Measurements from ENCODE around the gene MYOM1. TPM values are rescaled to one million over a fixed set of nuclear protein-coding genes. Genes with fewer than 3 reads are reported as not detected.

MYOM1 gene
- total and polyA plus RNA-seq, 12 donors: 94.4 to 1,558 (median 870) TPM

DNA sequence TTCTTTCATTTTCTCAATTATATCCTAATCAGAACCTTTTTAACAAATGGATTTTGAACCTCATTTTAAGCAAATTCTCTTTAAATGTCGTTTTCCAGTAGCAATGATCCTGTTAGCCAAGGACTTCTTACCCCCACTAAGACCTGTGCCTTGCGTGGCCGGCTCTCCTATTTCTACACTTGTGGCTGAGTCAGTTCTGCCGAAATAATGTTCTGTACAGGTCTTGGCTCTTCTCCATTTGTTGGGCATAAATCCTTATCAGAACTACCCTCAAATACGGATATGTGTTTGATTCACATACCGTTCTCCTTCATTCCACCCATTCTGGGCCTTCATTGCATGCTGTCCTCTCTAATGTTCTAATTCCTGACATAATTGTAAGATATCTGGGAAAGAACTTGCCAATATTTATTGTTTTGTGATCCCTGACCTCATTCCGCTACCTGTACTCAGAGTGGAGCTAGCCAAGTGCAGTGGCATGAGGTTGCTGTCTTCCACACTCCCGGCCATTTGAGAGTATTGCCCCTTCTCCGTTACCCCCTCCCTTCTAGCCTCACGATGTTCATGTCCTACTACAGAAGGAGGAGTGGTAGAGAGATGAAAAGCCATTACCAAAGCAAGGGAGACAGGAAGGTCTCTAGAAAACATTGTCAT lies 78.7 kb downstream of the MYOM1 start:
- DNase-seq (no peak), ATAC-seq (peak in 4 of 8 donors; percentile 51 to 76 (median 54))
- WGBS, 2 donors: 57 to 61% methylated on average over 10 of the region's 10 CpGs
- Histone ChIP-seq H3K4me1 (peaks cover 0 to 47% (median 5%) of the 10 kb centered on the region in 9 donors), H3K36me3 (peaks cover 0 to 65% (median 0%) of the 10 kb centered on the region in 9 donors), H3K9me3 (peaks cover 0 to 6% (median 0%) of the 10 kb centered on the region in 11 donors), H3K4me3 (no peak overlapping the region), H3K27me3 (no peaks in the 10 kb centered on the region), H3K27ac (peak overlapping the region in 7 of 10 donors; percentile 2 to 83 (median 64))
- TF ChIP-seq, protein P1, sequence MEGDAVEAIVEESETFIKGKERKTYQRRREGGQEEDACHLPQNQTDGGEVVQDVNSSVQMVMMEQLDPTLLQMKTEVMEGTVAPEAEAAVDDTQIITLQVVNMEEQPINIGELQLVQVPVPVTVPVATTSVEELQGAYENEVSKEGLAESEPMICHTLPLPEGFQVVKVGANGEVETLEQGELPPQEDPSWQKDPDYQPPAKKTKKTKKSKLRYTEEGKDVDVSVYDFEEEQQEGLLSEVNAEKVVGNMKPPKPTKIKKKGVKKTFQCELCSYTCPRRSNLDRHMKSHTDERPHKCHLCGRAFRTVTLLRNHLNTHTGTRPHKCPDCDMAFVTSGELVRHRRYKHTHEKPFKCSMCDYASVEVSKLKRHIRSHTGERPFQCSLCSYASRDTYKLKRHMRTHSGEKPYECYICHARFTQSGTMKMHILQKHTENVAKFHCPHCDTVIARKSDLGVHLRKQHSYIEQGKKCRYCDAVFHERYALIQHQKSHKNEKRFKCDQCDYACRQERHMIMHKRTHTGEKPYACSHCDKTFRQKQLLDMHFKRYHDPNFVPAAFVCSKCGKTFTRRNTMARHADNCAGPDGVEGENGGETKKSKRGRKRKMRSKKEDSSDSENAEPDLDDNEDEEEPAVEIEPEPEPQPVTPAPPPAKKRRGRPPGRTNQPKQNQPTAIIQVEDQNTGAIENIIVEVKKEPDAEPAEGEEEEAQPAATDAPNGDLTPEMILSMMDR (IDR thresholded peaks at IDR 0.05): no peak
- intact Hi-C loops (cut with DNase I): no loop called here

DNA sequence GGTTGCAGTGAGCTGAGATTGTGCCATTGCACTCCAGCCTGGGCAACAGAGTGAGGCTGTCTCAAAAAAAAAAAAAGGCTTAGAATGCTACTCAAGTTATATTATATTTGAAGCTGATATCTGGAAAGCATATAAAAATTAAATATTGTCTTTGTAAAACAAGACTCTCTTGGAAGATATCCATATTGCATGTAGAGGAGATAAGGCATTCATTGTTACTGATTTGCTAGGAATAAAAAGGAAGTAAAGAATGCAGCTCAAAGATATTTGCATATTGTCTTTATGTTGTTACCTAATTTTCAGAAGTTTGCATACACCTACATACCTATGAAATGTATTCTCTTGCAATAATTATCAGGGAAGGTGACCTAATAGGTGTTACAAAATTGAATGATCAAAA lies 79.4 kb downstream of the MYOM1 start:
- H3K4me1 ChIP-seq: peaks cover 0 to 47% (median 5%) of the 10 kb centered on the region in 9 donors
- peak overlapping the region in 8 of 10 donors; percentile 36 to 85 (median 64) for H3K27ac ChIP-seq
- no peak for ATAC-seq
- no peaks in the 10 kb centered on the region for H3K27me3 ChIP-seq
- TF ChIP-seq, protein P1 (IDR thresholded peaks at IDR 0.05): no peak
- H3K4me3 ChIP-seq: no peak overlapping the region
- H3K9me3 ChIP-seq: peaks cover 0 to 6% (median 0%) of the 10 kb centered on the region in 11 donors
- intact Hi-C loops (cut with DNase I): no loop called here
- no peak for DNase-seq
- H3K36me3 ChIP-seq: peaks cover 0 to 72% (median 0%) of the 10 kb centered on the region in 9 donors

DNA sequence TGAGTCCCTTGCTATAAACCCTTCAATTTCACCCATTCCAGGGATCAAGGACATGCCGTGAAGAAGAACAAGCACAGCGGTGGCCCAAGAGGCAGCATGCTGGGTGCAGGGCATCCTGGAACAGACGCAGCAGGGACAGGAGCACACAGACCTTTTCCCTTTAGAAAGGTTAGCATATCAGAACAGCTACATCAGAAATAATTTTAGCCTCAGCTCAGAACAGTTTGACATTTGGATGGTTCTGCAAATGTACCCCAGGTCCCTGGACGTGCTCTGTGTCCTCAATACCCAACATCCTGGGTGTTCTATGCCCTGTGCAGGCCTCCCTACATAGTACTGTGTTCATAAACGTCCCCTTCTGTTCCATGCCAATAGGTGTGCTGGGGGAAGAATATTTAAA lies 80.4 kb downstream of the MYOM1 start:
- Histone ChIP-seq H3K36me3 (peaks cover 0 to 82% (median 2%) of the 10 kb centered on the region in 9 donors), H3K9me3 (peaks cover 0 to 6% (median 0%) of the 10 kb centered on the region in 11 donors), H3K27me3 (no peaks in the 10 kb centered on the region), H3K4me1 (peaks cover 0 to 47% (median 5%) of the 10 kb centered on the region in 9 donors), H3K27ac (peak overlapping the region in 9 of 10 donors; percentile 36 to 85 (median 64)), H3K4me3 (no peak overlapping the region)
- TF ChIP-seq, protein P1 (IDR thresholded peaks at IDR 0.05): no peak
- WGBS, 2 donors: 49 to 67% methylated on average over 5 of the region's 5 CpGs
- DNase-seq (no peak), ATAC-seq (peak; percentile 30 to 93 (median 84))
- intact Hi-C loops (cut with DNase I): no loop called here

DNA sequence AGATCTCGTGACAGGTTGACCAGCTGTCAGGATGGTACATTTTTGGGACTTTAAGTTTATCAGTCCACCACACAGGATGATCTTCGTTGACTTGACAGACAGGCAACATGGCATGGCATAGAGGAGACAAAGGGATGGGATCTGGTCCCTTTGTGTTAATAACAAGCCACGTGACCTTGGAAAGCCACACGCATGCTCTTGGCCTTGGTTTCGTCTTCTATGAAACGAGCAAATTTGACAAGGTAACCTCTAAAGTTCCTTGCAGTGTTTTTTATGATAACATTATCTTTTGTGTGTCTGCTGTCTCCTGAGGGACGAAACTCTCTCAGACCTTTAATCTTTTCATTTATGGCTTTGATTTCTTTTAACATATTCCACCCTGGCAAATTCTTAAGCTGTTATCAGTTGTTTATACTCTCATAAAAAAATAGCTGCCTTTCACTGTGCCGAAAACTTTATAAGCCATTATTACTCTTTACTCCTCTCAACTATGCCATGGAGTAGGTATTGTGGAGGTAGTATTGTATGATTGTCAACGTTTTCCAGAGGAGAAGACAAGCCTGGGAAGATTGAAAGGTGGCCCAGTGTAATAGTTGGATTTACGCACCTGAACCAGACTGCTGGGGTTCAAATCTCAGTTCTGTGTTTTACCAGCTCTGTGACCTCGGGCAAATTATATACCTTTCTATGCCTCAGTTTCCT lies 81.3 kb downstream of the MYOM1 start:
- DNase-seq: no peak
- intact Hi-C loops (cut with DNase I): no loop called here
- Histone ChIP-seq H3K9me3 (peaks cover 0 to 6% (median 0%) of the 10 kb centered on the region in 11 donors), H3K27ac (peak overlapping the region in 9 of 10 donors; percentile 36 to 83 (median 64)), H3K4me1 (peaks cover 0 to 47% (median 5%) of the 10 kb centered on the region in 9 donors), H3K4me3 (no peak overlapping the region), H3K27me3 (no peaks in the 10 kb centered on the region), H3K36me3 (peaks cover 0 to 89% (median 5%) of the 10 kb centered on the region in 9 donors)
- ATAC-seq: peak in 2 of 8 donors; percentile 26 to 47
- TF ChIP-seq, protein P1 (IDR thresholded peaks at IDR 0.05): no peak
- 48 to 67% methylated on average over 11 of the region's 11 CpGs for WGBS, 2 donors
